ENCODE results near the gene FAM114A1. TPM values are rescaled to one million over a fixed set of nuclear protein-coding genes. Genes with fewer than 3 reads are reported as not detected.

FAM114A1 gene
- total and polyA plus RNA-seq, 7 donors: 5.6 to 20.0 (median 15.4) TPM

DNA sequence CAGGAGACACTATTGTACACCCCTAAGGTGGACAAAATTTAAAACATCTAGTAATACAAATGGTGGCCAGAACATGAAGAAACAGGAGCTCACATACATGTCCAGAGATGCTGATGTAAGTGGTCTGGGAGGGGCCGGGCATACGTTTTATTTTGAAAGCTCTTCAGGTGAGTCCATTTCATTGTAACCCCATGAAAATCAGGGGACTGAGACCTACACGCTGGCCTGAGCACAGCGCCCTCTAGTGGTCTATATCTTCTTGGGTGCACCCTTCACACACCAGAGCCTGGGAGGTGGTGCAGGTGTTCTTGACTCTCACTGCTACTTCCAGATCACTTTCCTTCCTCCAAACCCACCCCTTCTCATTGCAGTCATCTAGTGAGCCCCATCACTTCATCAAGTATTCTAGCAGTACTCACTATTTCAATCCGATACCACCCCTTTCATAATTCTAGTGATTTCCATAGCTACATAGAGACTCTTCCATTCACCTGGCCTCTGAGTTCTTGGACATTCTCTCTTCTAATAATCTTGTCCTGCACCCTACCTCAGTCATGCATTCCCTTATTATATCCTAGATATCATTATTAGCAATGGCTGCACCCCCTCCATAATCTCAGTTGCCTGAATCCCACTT is 6.7 kb upstream of the FAM114A1 start:
- H3K36me3 ChIP-seq (ENCODE audit: insufficient read depth in 1 of 2, low read depth in 1 of 2): no peaks in the 10 kb centered on the region
- no peak overlapping the region for H3K27ac ChIP-seq
- TF ChIP-seq CTCF (IDR thresholded peaks at IDR 0.05): peak; percentile 52
- H3K4me1 ChIP-seq: peaks cover 17% of the 10 kb centered on the region
- DNase-seq (no peak), ATAC-seq (peak in 1 of 4 donors; percentile 58)
- no peak overlapping the region for H3K4me3 ChIP-seq
- H3K27me3 ChIP-seq (ENCODE audit: insufficient read depth in 3 of 3, low read length in 2 of 3): no peaks in the 10 kb centered on the region
- H3K9me3 ChIP-seq: no peaks in the 10 kb centered on the region
- intact Hi-C loops (cut with DNase I): no loop called here
- 41 to 45% (median 43%) methylated on average over 5 of the region's 5 CpGs for WGBS, 3 donors

DNA sequence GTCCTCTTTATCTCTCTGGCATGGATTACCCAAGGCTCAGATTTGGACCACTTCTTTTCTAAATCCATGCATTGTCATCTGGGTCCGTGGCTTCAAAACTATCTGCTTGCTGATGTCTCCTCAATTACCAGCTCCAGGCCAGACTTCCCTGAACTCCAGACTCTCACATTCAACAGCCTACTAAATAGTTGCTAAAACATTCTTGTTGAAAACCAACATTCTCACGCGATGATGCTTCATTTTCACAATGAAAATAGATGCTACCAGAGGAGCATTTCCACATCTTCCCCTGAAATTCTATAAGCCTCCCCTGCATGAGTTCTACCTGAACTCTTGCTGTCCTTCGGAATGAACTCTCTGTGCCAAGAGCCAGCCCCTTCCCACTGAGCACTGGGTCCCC is 5.8 kb upstream of the FAM114A1 start:
- intact Hi-C loops (cut with DNase I): no loop called here
- WGBS, 3 donors: 86 to 92% (median 90%) methylated on average over 4 of the region's 4 CpGs
- no peak for TF ChIP-seq CTCF (IDR thresholded peaks at IDR 0.05)

GRCh38 chr4:38865445-38865844 is 2.2 kb upstream of the FAM114A1 start:
- DNase-seq (no peak), ATAC-seq (no peak)
- intact Hi-C loops (cut with DNase I): no loop called here
- Histone ChIP-seq H3K27me3 (ENCODE audit: insufficient read depth in 3 of 3, low read length in 2 of 3) (no peaks in the 10 kb centered on the region), H3K4me1 (peaks cover 26% of the 10 kb centered on the region), H3K9me3 (no peaks in the 10 kb centered on the region), H3K4me3 (no peak overlapping the region), H3K36me3 (ENCODE audit: insufficient read depth in 1 of 2, low read depth in 1 of 2) (peaks cover 0 to 6% of the 10 kb centered on the region in 2 donors), H3K27ac (no peak overlapping the region)
- 38 to 62% (median 41%) methylated on average over 6 of the region's 6 CpGs for WGBS, 3 donors
- no peak for TF ChIP-seq CTCF (IDR thresholded peaks at IDR 0.05)

More for the DNA sequence above, 5.8 kb upstream of the FAM114A1 start:
- H3K27me3 ChIP-seq (ENCODE audit: insufficient read depth in 3 of 3, low read length in 2 of 3): no peaks in the 10 kb centered on the region
- H3K4me3 ChIP-seq: no peak overlapping the region
- peaks cover 15% of the 10 kb centered on the region for H3K4me1 ChIP-seq
- ATAC-seq (no peak), DNase-seq (no peak)
- no peaks in the 10 kb centered on the region for H3K36me3 ChIP-seq (ENCODE audit: insufficient read depth in 1 of 2, low read depth in 1 of 2)
- no peak overlapping the region for H3K27ac ChIP-seq
- H3K9me3 ChIP-seq: no peaks in the 10 kb centered on the region

- Histone ChIP-seq H3K9me3 (no peaks in the 10 kb centered on the region), H3K36me3 (ENCODE audit: insufficient read depth in 1 of 2, low read depth in 1 of 2) (peaks cover 0 to 11% of the 10 kb centered on the region in 2 donors), H3K27me3 (ENCODE audit: insufficient read depth in 3 of 3, low read length in 2 of 3) (no peaks in the 10 kb centered on the region), H3K4me3 (peak overlapping the region; percentile 89), H3K4me1 (peaks cover 39% of the 10 kb centered on the region), H3K27ac (peak overlapping the region; percentile 92)
- WGBS, 3 donors: 41 to 45% (median 44%) methylated on average over 11 of the region's 11 CpGs
- no peak for TF ChIP-seq CTCF (IDR thresholded peaks at IDR 0.05)
- no peak for ATAC-seq
- intact Hi-C loops (cut with DNase I): no loop called here
- DNase-seq: no peak
Observed at GRCh38 chr4:38866973-38867477, 581 bp upstream of the FAM114A1 start.
